Stimulated activated CD4-positive, alpha-beta T cell treated with anti-CD3 and anti-CD28 coated beads, TNF-alpha, amount 100 ng/mL, for 1 hour (primary cell): ENCODE results near the gene PPM1N.
"Not testable (repeated sequence)": the region's sequence is repeated elsewhere in the genome, so short reads cannot be mapped to it uniquely, and the experiment has no call there.

Source experiments
- DNase-seq, 3 donors: peaks; one replicate each; pipeline ENCODE4 v3.0.0-alpha.2; 2020; ENCODE audit warnings: low read depth in 3 of 3, low spot score in 1 of 3

Gene PPM1N

GRCh38 chr19:45507872-45508416 is 9.7 kb downstream of the PPM1N start:
- DNase-seq: no peak

GRCh38 chr19:45508417-45508860 is 10.2 kb downstream of the PPM1N start:
- no peak for DNase-seq

- no peak for DNase-seq
Measured at GRCh38 chr19:45508861-45509691, 10.8 kb downstream of the PPM1N start.

GRCh38 chr19:45509692-45510015 is 11.4 kb downstream of the PPM1N start:
- no peak for DNase-seq

GRCh38 chr19:45510352-45510751 is 12.1 kb downstream of the PPM1N start:
- DNase-seq: not testable (repeated sequence)

GRCh38 chr19:45511074-45511473 is 12.8 kb downstream of the PPM1N start:
- DNase-seq: no peak

GRCh38 chr19:45512881-45513483 is 14.7 kb downstream of the PPM1N start:
- no peak for DNase-seq

GRCh38 chr19:45514376-45515051 is 16.3 kb downstream of the PPM1N start:
- no peak for DNase-seq

- no peak for DNase-seq
Measured at GRCh38 chr19:45515081-45515624, 16.9 kb downstream of the PPM1N start.

- no peak for DNase-seq
Measured at GRCh38 chr19:45515807-45516401, 17.7 kb downstream of the PPM1N start.

GRCh38 chr19:45517238-45517637 is 19.0 kb downstream of the PPM1N start:
- DNase-seq: no peak

- DNase-seq: no peak
Measured at GRCh38 chr19:45517641-45518468, 19.6 kb downstream of the PPM1N start.

- no peak for DNase-seq
Measured at GRCh38 chr19:45518469-45518826, 20.2 kb downstream of the PPM1N start.

GRCh38 chr19:45522010-45522941 is 24.0 kb downstream of the PPM1N start:
- DNase-seq: no peak

GRCh38 chr19:45523642-45524256 is 25.5 kb downstream of the PPM1N start:
- peak; percentile 37 to 49 (median 47) for DNase-seq

- no peak for DNase-seq
Measured at GRCh38 chr19:45524575-45525129, 26.4 kb downstream of the PPM1N start.

- DNase-seq: no peak
Measured at GRCh38 chr19:45526143-45526542, 27.9 kb downstream of the PPM1N start.

GRCh38 chr19:45526971-45527370 is 28.7 kb downstream of the PPM1N start:
- DNase-seq: no peak

- DNase-seq: no peak
Measured at GRCh38 chr19:45527731-45528130, 29.5 kb downstream of the PPM1N start.
